HG02884 (cell line): ENCODE data around the gene WNT10A.

Experiments used
- ATAC-seq: cut with Tn5 transposase; IDR thresholded peaks from one replicate; pipeline ENCODE4 v1.9.1; 2021; ENCODE audit warnings: mild to moderate bottlenecking, moderate library complexity; ENCODE audit not compliant: unreplicated experiment

The WNT10A gene

GRCh38 chr2:218892693-218893348 is 12.2 kb downstream of the WNT10A start:
- ATAC-seq, result peak; percentile 36

DNA sequence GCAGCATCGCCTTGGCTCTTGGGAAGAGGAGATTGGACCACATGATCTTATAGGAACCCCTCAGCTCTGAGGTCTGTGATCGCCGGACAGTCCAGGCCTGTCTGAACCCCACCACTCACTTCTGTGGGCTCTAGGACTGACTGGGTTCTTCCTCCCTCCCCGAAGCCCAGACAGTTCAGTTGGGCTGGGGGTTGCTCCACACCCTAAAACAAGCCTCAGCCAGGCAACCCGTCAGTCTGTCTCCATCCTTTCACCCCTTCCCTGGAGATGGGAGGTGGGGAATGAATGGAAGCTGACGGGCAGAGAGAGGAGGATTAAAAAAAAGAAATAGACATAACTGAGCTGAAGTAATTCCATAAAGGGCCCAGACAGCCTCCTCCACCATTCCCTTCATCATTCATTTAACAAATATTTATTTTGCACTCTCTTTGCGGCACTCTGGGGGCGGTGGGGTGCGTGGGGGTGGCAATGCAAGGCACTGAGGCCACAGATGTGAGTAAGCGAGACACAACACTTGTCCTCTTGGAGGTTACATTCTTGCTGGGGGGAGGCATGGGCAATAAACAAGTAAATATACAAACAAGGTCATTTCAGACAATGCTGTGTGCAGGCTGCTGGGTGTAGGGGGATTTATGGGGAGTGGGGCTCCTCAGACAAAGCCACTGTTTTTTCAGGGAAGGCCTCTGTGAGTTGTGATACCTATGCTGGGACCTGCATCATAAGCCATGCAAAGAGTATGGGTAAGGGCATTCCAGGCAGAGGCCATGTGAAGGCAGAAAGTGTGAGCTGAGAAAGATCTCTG is 12.9 kb downstream of the WNT10A start:
- no peak for ATAC-seq

GRCh38 chr2:218894151-218894879 is 13.7 kb downstream of the WNT10A start:
- no peak for ATAC-seq

GRCh38 chr2:218894880-218895157 is 14.2 kb downstream of the WNT10A start:
- ATAC-seq, result no peak

GRCh38 chr2:218895326-218895725 is 14.7 kb downstream of the WNT10A start:
- ATAC-seq, result no peak

DNA sequence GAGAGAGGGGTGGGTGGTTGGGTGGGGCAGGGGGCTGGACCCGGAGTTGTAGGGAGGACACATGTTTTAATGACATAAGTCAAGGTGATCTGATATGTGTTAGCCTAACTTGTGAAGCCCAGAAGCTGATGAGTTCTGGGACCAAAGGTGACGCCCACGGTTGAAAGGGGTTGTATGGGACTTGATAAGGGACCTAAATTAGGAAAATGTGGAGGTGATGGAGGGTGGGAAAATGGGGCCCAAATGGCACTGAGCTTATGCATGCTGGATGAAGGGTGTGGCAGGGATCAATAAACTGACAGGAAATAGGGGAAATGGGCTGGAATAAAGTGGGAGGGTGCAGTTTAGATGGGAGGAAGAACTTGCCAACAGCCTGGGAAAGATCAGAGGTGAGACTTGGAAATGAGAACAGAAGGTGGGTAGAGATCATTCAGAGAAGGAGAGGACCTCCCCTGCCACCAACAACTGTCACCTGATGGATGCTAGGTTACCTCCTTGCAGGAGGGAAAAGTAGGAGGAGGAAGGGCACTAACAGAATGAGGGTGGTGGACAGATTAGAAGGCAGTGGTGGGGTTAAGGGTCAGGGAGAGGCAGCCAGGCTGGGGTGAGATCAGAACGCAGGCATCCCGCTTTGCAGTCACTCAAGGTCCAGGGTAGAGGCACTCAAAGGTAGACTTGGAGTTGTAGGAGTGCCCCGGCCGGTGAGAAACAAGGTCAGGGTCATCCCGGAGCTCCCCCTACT is 15.3 kb downstream of the WNT10A start:
- peak; percentile 9 for ATAC-seq

- peak; percentile 56 for ATAC-seq
Measured at GRCh38 chr2:218896501-218897393, 16.1 kb downstream of the WNT10A start.

- no peak for ATAC-seq
Measured at GRCh38 chr2:218897394-218898108, 16.9 kb downstream of the WNT10A start.

DNA sequence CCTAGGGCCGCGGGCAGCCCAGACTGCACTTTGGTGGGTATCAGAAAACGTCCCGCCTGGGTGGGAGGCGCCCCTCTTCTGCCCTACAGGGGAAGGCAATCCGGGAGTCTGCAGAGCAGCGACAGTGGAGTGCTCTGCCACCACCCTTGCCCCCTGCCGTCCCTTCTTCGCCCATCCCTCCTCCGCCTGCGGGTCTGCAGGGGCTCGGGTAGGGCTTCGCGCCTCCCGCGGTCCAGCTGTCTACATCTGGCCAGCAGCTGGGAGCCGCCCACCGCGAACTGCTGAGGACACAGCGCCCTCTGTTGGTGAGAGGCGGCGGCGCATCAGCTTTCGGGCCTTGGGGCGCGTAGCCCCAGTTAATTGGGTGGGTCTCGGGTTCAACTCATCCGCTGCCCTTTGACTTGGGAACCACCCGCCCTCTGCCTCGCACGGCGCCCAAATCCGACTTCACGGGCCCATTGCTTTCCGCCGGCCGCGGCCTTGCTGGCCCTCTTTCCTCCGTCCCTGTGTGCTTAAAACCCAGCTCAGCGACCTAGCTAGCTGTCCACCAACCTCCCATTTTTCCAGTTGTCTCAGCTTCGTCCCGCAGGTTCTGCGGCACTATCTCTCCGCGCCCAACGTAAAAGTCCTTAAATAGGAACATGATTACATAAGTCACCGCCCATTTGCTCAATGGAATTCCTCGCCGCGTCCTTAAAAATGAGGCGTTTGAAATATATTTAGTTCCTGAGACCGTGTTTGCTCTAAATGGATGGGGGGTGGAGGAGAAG is 17.6 kb downstream of the WNT10A start:
- ATAC-seq, result no peak

- ATAC-seq, result no peak
Measured at GRCh38 chr2:218899147-218899546, 18.5 kb downstream of the WNT10A start.

- ATAC-seq, result no peak
Measured at GRCh38 chr2:218902427-218902826, 21.8 kb downstream of the WNT10A start.

- no peak for ATAC-seq
Measured at GRCh38 chr2:218904176-218904575, 23.5 kb downstream of the WNT10A start.

GRCh38 chr2:218908721-218909619 is 28.3 kb downstream of the WNT10A start:
- ATAC-seq, result peak; percentile 83

DNA sequence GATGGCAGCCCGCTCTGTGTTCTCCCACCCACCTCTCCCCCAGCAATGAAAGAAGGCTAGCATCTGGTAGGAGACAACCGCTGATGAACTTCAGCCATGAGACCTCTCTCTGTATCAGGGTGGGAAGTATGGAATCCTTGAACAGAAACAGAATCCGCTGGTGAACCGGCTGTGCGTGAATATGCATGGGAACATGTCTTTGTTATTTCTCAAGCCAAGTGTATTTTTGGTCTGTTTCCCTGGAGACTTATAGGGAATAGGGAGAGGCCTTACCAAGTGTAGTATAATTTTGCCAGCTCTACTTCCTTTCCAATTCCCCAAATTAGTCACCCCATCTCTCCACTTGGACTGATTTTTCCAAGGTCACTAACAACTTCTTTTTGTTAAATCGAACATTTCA is 30.1 kb downstream of the WNT10A start:
- no peak for ATAC-seq

DNA sequence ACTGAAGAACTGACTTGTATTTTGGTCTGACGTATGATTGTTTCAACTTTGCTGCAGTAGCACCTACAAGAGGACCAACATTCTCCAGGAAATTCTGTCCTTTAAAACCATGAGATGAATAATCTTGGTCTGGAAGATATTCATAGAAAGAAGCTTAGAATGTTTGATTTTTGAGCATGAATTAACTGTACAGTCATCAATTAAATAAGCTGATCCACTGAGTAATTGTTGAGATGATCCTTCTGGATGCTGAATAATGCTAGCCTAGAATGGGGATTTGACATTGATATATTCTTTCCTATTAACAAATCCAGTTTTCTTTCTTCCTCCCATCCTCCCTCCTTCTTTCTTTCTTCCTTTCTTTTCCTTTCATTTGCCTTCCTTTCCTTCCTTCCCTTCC is 39.9 kb downstream of the WNT10A start:
- ATAC-seq, result no peak

DNA sequence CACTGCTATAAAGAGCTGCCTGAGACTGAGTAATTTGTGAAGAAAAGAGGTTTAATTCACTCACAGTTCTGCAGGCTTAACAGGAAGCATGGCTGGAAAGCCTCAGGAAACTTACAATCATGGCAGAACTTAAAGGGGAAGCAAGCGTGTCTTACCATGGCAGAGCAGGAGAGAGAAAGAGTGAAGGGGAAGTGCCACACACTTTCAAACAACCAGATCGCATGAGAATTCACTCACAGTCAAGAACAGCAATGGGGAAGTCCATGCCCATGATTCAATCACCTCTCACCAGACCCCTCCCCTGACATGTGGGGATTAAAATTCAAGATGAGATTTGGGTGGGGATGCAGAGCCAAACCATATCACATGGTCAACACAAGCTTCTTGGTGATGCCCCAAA is 44.1 kb downstream of the WNT10A start:
- no peak for ATAC-seq

DNA sequence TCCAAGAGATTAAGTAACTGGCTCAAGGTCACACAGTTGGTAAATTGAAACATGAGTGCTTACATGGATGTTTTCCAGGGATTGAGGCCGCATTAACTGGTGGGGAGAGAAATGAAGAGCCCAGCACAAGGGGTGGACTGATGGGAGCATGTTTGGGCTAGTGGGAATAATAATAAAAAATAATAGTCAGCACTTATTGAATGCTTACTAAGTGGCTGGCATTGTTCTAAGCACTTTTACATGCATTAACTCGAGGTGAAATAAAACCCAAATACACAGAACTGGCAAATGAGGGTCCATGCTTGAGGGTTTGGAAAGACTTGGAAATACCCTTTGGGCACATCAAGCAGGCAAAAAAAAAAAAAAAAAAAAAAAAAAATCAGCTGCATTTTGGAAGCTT is 44.8 kb downstream of the WNT10A start:
- no peak for ATAC-seq

GRCh38 chr2:218927422-218927821 is 46.8 kb downstream of the WNT10A start:
- no peak for ATAC-seq
